OCI-LY7 (cell line): Measurements from ENCODE around the gene GNAO1. TPM values are rescaled to one million over a fixed set of nuclear protein-coding genes. Genes with fewer than 3 reads are reported as not detected.

Experiments
- BruUV-seq: library from RNA; stranded (reverse); fragments of 400-500 nt; replicated peaks from 2 replicates; lab custom pipeline; 2021; lab: Mats Ljungman, UMichigan
- CTCF ChIA-PET: fragments of 300-600 bp; sonication (Branson Sonifier 250); formaldehyde crosslinking; loops from one replicate; lab custom pipeline; 2022; ENCODE audit warnings: antibody characterized with exemption; ENCODE audit not compliant: unreplicated experiment; lab: Charles Lee
- POLR2A ChIA-PET: fragments of 300-600 bp; sonication (Branson Sonifier 250); formaldehyde crosslinking; loops from one replicate; lab custom pipeline; 2022; ENCODE audit warnings: antibody characterized with exemption; lab: Charles Lee
- DNase-seq: peaks from one replicate; pipeline ENCODE4 v3.0.0-alpha.2; 2015; ENCODE audit warnings: low spot score
- H2AFZ ChIP-seq: fragments of 200-600 bp; sonication (generic), shearing (Covaris generic); 2 replicates; pipeline ENCODE4 v1.6.1; 2014; ENCODE audit warnings: mild to moderate bottlenecking, antibody characterized with exemption, low read length, moderate library complexity
- H3K27ac ChIP-seq: fragments of 200-600 bp; sonication (generic); 2 replicates; pipeline ENCODE4 v1.5.1; 2014; ENCODE audit warnings: mixed run types, low read depth, mild to moderate bottlenecking, moderate library complexity, low read length, inconsistent platforms; ENCODE audit not compliant: poor library complexity, severe bottlenecking
- H3K36me3 ChIP-seq: fragments of 200-600 bp; sonication (generic); 2 replicates; pipeline ENCODE4 v1.6.1; 2014; ENCODE audit warnings: mild to moderate bottlenecking, antibody characterized with exemption, low read length, moderate library complexity, mixed read lengths; ENCODE audit not compliant: insufficient read depth
- H3K4me1 ChIP-seq: fragments of 200-600 bp; sonication (generic); 2 replicates; pipeline ENCODE4 v1.5.1; 2014; ENCODE audit warnings: mild to moderate bottlenecking, low read length; ENCODE audit not compliant: insufficient read depth, poor library complexity, severe bottlenecking
- H3K4me2 ChIP-seq: fragments of 200-600 bp; sonication (generic); 2 replicates; pipeline ENCODE4 v1.6.1; 2014; ENCODE audit warnings: mild to moderate bottlenecking, low read length
- H3K4me3 ChIP-seq: fragments of 200-600 bp; sonication (generic); 2 replicates; pipeline ENCODE4 v1.5.1; 2014; ENCODE audit warnings: mild to moderate bottlenecking, low read depth, low read length; ENCODE audit not compliant: poor library complexity, severe bottlenecking
- H3K79me2 ChIP-seq: fragments of 200-600 bp; sonication (generic); 2 replicates; pipeline ENCODE4 v1.6.1; 2016; ENCODE audit warnings: low read depth, mild to moderate bottlenecking, low read length, moderate library complexity, mixed read lengths; ENCODE audit not compliant: insufficient read depth
- H3K9me2 ChIP-seq: fragments of 200-600 bp; sonication (generic); 2 replicates; pipeline ENCODE4 v1.6.1; 2016; ENCODE audit warnings: mild to moderate bottlenecking, low read length, mixed read lengths; ENCODE audit not compliant: insufficient read depth
- H3K9me3 ChIP-seq: fragments of 200-600 bp; sonication (generic); 2 replicates; pipeline ENCODE4 v1.6.1; 2014; ENCODE audit warnings: mild to moderate bottlenecking, mixed run types, low read length, mixed read lengths
- H4K20me1 ChIP-seq: fragments of 200-600 bp; sonication (generic); 2 replicates; pipeline ENCODE4 v1.6.1; 2014; ENCODE audit warnings: mild to moderate bottlenecking, antibody characterized with exemption, low read length, moderate library complexity, mixed read lengths; ENCODE audit not compliant: insufficient read depth
- CTCF ChIP-seq: fragments of 200-600 bp; sonication (generic); conservative IDR thresholded peaks from 2 replicates; pipeline ENCODE4 v1.5.1; 2014; ENCODE audit warnings: mild to moderate bottlenecking, antibody characterized with exemption, low read length, moderate library complexity, mixed read lengths
- EZH2phosphoT487 ChIP-seq: fragments of 200-600 bp; sonication (generic); IDR thresholded peaks from 2 replicates; pipeline ENCODE4 v1.6.1; 2018; ENCODE audit warnings: low read depth, borderline replicate concordance, mild to moderate bottlenecking, mixed run types, antibody characterized with exemption, low read length, moderate library complexity, mixed read lengths
- intact Hi-C: fragments of 100-400 bp; cut with micrococcal nuclease; formaldehyde crosslinking; loops from one replicate; pipeline ENCODE4 v1.10.0; 2022; ENCODE audit not compliant: unreplicated experiment
- total RNA-seq, 2 experiments: library from RNA; depleted of rRNA in 1 of 2; stranded (reverse); fragments of >200 nt in 1 of 2; shearing (Covaris generic) in 1 of 2; gene quantifications; 2 replicates each; pipeline ENCODE4 v1.2.3, GENCODE V29; 2014 to 2022

GNAO1 gene
- total RNA-seq, 2 experiments from 2014 or later = not detected

DNA sequence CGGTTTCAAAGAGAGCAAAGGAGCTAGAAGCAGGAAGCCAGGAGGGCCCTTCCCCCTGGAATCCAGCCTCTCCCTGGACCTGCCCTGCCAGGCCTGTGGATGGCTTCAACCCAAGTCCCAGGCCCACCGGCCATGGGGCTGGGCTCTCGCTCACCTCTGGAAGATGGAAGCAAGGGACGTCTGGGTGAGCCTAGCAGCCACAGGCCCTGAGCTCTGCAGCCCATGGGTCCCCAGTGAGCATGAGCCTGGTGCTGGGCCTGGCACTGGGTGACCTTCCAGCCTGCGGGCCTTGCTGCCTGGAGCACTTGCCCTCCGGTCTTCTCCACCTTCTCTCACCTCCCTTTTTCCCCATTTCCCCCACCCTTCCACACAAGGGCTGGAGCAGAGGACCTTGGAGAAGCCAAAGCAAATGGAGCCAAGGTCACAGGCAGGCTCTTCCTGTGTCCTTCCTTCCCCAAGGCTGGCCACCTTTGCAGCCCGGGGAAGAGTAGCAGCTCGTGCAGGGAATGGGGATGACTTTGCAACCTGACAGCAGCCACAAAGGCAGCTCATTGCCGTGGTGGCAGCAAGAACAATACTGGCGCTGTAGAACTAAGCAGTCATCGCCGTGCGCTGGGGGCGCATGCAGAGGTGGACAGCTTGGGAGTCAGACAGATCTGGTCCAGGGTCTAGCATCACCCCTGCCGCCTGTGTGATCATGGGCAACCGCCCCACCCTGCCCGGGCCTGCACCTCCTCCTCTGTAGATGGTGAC is 147.5 kb downstream of the GNAO1 start:
- no TSS peak for BruUV-seq
- no peaks in the 10 kb centered on the region for H3K36me3 ChIP-seq
- no peak overlapping the region for H3K4me2 ChIP-seq
- ChIA-PET POLR2A (interaction anchor here (1.1 kb wide), 1 partner anchor 9 kb away, joined by 4 read pairs; no protein-coding TSS in a partner anchor), CTCF (no interaction called here)
- H3K27ac ChIP-seq = no peak overlapping the region
- H3K79me2 ChIP-seq = no peaks in the 10 kb centered on the region
- no peak overlapping the region for H3K4me3 ChIP-seq
- no peaks in the 10 kb centered on the region for H3K4me1 ChIP-seq
- no peak overlapping the region for H2AFZ ChIP-seq
- H3K9me3 ChIP-seq = no peaks in the 10 kb centered on the region
- intact Hi-C loops = no loop called here
- no peaks in the 10 kb centered on the region for H3K9me2 ChIP-seq
- H4K20me1 ChIP-seq = no peaks in the 10 kb centered on the region
- DNase-seq = no peak
- TF ChIP-seq EZH2phosphoT487 (no peak), CTCF (no peak)

GRCh38 chr16:56339431-56340195 is 148.3 kb downstream of the GNAO1 start:
- Histone ChIP-seq H3K9me2 (no peaks in the 10 kb centered on the region), H2AFZ (no peak overlapping the region), H3K4me3 (no peak overlapping the region), H3K4me1 (no peaks in the 10 kb centered on the region), H4K20me1 (no peaks in the 10 kb centered on the region), H3K4me2 (no peak overlapping the region), H3K27ac (no peak overlapping the region), H3K79me2 (no peaks in the 10 kb centered on the region), H3K9me3 (no peaks in the 10 kb centered on the region), H3K36me3 (no peaks in the 10 kb centered on the region)
- intact Hi-C loops = no loop called here
- no peak for TF ChIP-seq CTCF
- TF ChIP-seq EZH2phosphoT487 = no peak
- no TSS peak for BruUV-seq
- CTCF ChIA-PET = no interaction called here
- POLR2A ChIA-PET = interaction anchor here (1.1 kb wide), 1 partner anchor 9 kb away, joined by 4 read pairs; no protein-coding TSS in a partner anchor
- DNase-seq = no peak

- no peaks in the 10 kb centered on the region for H3K79me2 ChIP-seq
- H3K27ac ChIP-seq = no peak overlapping the region
- no peaks in the 10 kb centered on the region for H3K36me3 ChIP-seq
- DNase-seq = no peak
- no peaks in the 10 kb centered on the region for H4K20me1 ChIP-seq
- ChIA-PET CTCF (no interaction called here), POLR2A (no interaction called here)
- intact Hi-C loops = no loop called here
- H3K9me3 ChIP-seq = no peaks in the 10 kb centered on the region
- no peak overlapping the region for H3K4me3 ChIP-seq
- H3K4me1 ChIP-seq = no peaks in the 10 kb centered on the region
- H3K9me2 ChIP-seq = no peaks in the 10 kb centered on the region
- no peak overlapping the region for H3K4me2 ChIP-seq
- no peak for TF ChIP-seq CTCF
- no peak overlapping the region for H2AFZ ChIP-seq
- no TSS peak for BruUV-seq
Observed at GRCh38 chr16:56340416-56340815, 149.1 kb downstream of the GNAO1 start.
